ENCODE results near the gene CCNJL. TPM values are rescaled to one million over a fixed set of nuclear protein-coding genes. Genes with fewer than 3 reads are reported as not detected.
A peak's percentile ranks its signal among the peaks of the same experiment; 100 is the strongest.
"Not testable (repeated sequence)": the region's sequence is repeated elsewhere in the genome, so short reads cannot be mapped to it uniquely, and the experiment has no call there.

Gene CCNJL
- total RNA-seq, 1 donor from 2014 or later: 9.4 TPM

DNA sequence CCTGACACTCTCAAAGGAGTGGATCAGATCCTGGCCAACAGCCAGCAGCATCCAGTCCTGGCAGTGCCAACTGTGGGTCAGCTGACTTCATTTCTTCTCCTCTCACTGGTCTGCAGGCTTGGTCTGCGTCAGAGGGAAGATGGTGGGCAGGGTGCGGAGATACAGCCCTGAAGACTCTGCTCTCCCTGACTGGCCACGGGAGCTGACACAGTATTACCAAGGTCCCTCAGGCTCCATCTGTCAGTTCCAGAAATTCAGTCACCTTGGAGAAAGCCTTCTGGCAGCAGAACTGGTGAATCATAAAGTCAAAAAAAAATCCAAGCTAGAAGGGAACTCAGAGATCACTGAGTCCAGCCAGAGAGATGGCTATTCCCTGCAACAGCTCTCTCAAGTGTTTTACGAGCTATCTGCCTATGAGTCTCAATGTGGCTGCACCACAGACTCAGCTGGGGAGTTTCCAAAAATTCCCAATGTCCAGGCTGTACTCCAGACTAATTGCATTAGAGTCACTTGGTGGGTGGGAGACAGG, 30.1 kb upstream of the CCNJL start:
- Mint-ChIP-seq H3K36me3 (no peaks in the 10 kb centered on the region), H3K27me3 (ENCODE audit: insufficient read depth, low read depth) (peaks cover 8% of the 10 kb centered on the region), H3K27ac (no peak overlapping the region), H3K4me3 (no peak overlapping the region), H3K9me3 (no peaks in the 10 kb centered on the region), H3K4me1 (peaks cover 22% of the 10 kb centered on the region)
- H3K36me3 ChIP-seq: no peaks in the 10 kb centered on the region
- H3K9ac ChIP-seq: no peak overlapping the region
- no peak for DNase-seq (ENCODE audit: low spot score)
- H4K20me1 ChIP-seq (ENCODE audit: low read depth): no peaks in the 10 kb centered on the region
- no peaks in the 10 kb centered on the region for H3K79me2 ChIP-seq (ENCODE audit: low read depth)
- TF ChIP-seq, protein P1, sequence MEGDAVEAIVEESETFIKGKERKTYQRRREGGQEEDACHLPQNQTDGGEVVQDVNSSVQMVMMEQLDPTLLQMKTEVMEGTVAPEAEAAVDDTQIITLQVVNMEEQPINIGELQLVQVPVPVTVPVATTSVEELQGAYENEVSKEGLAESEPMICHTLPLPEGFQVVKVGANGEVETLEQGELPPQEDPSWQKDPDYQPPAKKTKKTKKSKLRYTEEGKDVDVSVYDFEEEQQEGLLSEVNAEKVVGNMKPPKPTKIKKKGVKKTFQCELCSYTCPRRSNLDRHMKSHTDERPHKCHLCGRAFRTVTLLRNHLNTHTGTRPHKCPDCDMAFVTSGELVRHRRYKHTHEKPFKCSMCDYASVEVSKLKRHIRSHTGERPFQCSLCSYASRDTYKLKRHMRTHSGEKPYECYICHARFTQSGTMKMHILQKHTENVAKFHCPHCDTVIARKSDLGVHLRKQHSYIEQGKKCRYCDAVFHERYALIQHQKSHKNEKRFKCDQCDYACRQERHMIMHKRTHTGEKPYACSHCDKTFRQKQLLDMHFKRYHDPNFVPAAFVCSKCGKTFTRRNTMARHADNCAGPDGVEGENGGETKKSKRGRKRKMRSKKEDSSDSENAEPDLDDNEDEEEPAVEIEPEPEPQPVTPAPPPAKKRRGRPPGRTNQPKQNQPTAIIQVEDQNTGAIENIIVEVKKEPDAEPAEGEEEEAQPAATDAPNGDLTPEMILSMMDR (IDR thresholded peaks at IDR 0.05): no peak
- TF ChIP-seq EZH2 (IDR thresholded peaks at IDR 0.05) (no peak), EZH2phosphoT487 (IDR thresholded peaks at IDR 0.05) (no peak)
- H3K9me3 ChIP-seq (ENCODE audit: low read depth): no peaks in the 10 kb centered on the region
- no peak overlapping the region for H3K27ac ChIP-seq
- H3K4me1 ChIP-seq: peaks cover 4% of the 10 kb centered on the region
- H2AFZ ChIP-seq (replicated peaks): no peak overlapping the region
- no peaks in the 10 kb centered on the region for H3K27me3 ChIP-seq
- H3F3A ChIP-seq (ENCODE audit: low read depth): no peaks in the 10 kb centered on the region
- no peak overlapping the region for H3K4me3 ChIP-seq
- H3K4me2 ChIP-seq: no peak overlapping the region

DNA sequence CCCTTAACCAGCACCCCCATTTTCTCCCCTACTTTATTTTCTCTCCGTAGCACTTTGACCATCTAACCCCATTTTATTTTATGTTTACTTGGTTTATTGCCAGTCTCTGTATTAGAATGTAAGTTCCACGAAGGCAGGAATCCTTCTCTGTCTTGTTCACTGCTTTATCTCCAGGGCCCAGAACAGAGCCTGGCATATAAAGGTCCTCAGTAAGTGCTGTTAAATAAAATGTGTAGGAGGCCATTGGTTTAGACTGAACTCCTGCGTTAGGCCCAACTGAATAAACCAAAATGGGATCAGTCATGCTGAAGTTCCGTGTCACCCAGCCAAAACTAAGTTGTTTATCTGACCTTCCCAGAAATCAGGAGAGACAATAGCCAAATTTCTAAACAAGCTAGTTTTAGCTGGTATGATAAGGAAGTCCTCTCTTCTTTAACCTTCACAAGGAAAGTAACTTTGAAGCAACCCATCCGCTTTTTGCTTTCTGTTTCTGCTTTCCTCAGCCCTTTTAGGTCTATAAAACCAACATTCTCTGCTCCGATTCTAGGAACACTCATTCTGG, 29.0 kb upstream of the CCNJL start:
- no peaks in the 10 kb centered on the region for H3K36me3 ChIP-seq
- no peak overlapping the region for H2AFZ ChIP-seq (replicated peaks)
- H3K27me3 ChIP-seq: no peaks in the 10 kb centered on the region
- H3K79me2 ChIP-seq (ENCODE audit: low read depth): no peaks in the 10 kb centered on the region
- H3K9ac ChIP-seq: no peak overlapping the region
- H3K27me3 Mint-ChIP-seq (ENCODE audit: insufficient read depth, low read depth): peaks cover 8% of the 10 kb centered on the region
- no peaks in the 10 kb centered on the region for H3K9me3 ChIP-seq (ENCODE audit: low read depth)
- H3K4me2 ChIP-seq: no peak overlapping the region
- DNase-seq (ENCODE audit: low spot score): no peak
- H4K20me1 ChIP-seq (ENCODE audit: low read depth): no peaks in the 10 kb centered on the region
- no peaks in the 10 kb centered on the region for H3K36me3 Mint-ChIP-seq
- TF ChIP-seq EZH2phosphoT487 (IDR thresholded peaks at IDR 0.05): no peak
- TF ChIP-seq EZH2 (IDR thresholded peaks at IDR 0.05): no peak
- TF ChIP-seq, protein P1 (IDR thresholded peaks at IDR 0.05): no peak
- peaks cover 4% of the 10 kb centered on the region for H3K4me1 ChIP-seq
- no peak overlapping the region for H3K4me3 Mint-ChIP-seq
- no peak overlapping the region for H3K27ac Mint-ChIP-seq
- no peak overlapping the region for H3K4me3 ChIP-seq
- H3K27ac ChIP-seq: no peak overlapping the region
- no peaks in the 10 kb centered on the region for H3K9me3 Mint-ChIP-seq
- peaks cover 22% of the 10 kb centered on the region for H3K4me1 Mint-ChIP-seq
- H3F3A ChIP-seq (ENCODE audit: low read depth): no peaks in the 10 kb centered on the region

DNA sequence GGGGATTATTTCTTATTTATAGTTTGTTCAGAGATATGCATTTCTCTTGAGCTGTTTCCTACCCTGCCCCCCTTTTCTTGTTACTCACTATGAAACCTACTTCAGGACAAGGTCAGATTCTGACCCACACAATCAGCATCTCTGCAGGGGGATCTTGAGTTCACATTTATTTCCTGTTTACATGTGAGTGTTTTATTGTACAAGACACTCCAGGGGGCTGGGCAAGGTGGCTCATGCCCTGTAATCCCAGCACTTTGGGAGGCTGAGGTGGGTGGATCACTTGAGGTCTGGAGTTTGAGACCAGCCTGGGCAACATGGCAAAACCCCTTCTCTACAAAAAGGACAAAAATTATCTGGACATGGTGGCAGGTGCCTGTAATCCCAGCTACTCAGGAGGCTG, 28.1 kb upstream of the CCNJL start:
- not testable (repeated sequence) for H2AFZ ChIP-seq (replicated peaks); H3K9me3 Mint-ChIP-seq; H3K27ac Mint-ChIP-seq

DNA sequence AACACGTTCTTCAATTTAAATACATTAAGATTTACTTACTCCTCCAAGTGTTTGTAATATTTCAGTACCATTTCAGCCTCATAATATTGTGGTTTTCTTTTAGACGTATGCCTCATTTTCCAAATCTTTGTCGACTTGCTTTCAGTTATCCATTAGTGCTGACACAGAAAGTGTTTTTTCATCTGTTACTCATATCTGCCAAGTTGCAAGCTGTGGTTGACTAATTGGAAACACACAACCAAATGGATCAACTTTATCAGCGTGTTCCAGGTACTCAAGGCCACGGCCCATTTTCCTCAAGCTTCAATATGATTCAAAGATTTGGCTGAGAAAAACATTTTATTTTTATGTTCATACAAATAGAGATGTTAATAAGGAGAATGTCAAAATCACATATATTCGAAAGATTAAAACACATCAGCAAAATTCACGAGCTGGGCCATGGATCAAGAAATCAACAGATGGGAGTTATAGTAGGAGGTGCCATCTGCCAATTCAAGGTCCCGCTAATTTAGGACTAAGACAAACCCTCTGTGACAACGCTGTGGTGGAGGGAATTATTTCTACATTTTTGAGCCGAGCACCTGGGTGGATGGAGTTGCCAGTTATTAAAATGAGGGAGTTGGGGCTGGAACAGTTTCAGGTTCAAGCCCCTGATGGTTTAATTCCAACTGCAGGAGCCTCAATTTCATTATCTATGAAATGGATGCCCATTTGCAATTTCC, 27.2 kb upstream of the CCNJL start:
- H2AFZ ChIP-seq (replicated peaks): no peak overlapping the region
- H3K79me2 ChIP-seq (ENCODE audit: low read depth): no peaks in the 10 kb centered on the region
- H3F3A ChIP-seq (ENCODE audit: low read depth): no peaks in the 10 kb centered on the region
- H3K4me2 ChIP-seq: no peak overlapping the region
- H3K9ac ChIP-seq: no peak overlapping the region
- H3K4me3 Mint-ChIP-seq: no peak overlapping the region
- H4K20me1 ChIP-seq (ENCODE audit: low read depth): no peaks in the 10 kb centered on the region
- no peak for TF ChIP-seq EZH2phosphoT487 (IDR thresholded peaks at IDR 0.05)
- TF ChIP-seq EZH2 (IDR thresholded peaks at IDR 0.05): no peak
- TF ChIP-seq, protein P1 (IDR thresholded peaks at IDR 0.05): no peak
- H3K36me3 ChIP-seq: no peaks in the 10 kb centered on the region
- H3K27me3 Mint-ChIP-seq (ENCODE audit: insufficient read depth, low read depth): peaks cover 6% of the 10 kb centered on the region
- H3K27ac Mint-ChIP-seq: peak overlapping the region; percentile 30
- H3K9me3 ChIP-seq (ENCODE audit: low read depth): no peaks in the 10 kb centered on the region
- H3K9me3 Mint-ChIP-seq: no peaks in the 10 kb centered on the region
- H3K36me3 Mint-ChIP-seq: no peaks in the 10 kb centered on the region
- no peak overlapping the region for H3K27ac ChIP-seq
- H3K4me1 ChIP-seq: no peaks in the 10 kb centered on the region
- peaks cover 19% of the 10 kb centered on the region for H3K4me1 Mint-ChIP-seq
- H3K27me3 ChIP-seq: no peaks in the 10 kb centered on the region
- no peak overlapping the region for H3K4me3 ChIP-seq
- no peak for DNase-seq (ENCODE audit: low spot score)

More for the DNA sequence above, 28.1 kb upstream of the CCNJL start:
- H3K27me3 ChIP-seq; H3K36me3 ChIP-seq; H3K27ac ChIP-seq; DNase-seq (ENCODE audit: low spot score); H3K9ac ChIP-seq; H3K27me3 Mint-ChIP-seq (ENCODE audit: insufficient read depth, low read depth); H3K4me2 ChIP-seq; H3K4me3 ChIP-seq; H4K20me1 ChIP-seq (ENCODE audit: low read depth); H3F3A ChIP-seq (ENCODE audit: low read depth); H3K9me3 ChIP-seq (ENCODE audit: low read depth); H3K4me1 ChIP-seq; H3K36me3 Mint-ChIP-seq; H3K79me2 ChIP-seq (ENCODE audit: low read depth); H3K4me3 Mint-ChIP-seq: not testable (repeated sequence)
- H3K4me1 Mint-ChIP-seq: peaks cover 22% of the 10 kb centered on the region

DNA sequence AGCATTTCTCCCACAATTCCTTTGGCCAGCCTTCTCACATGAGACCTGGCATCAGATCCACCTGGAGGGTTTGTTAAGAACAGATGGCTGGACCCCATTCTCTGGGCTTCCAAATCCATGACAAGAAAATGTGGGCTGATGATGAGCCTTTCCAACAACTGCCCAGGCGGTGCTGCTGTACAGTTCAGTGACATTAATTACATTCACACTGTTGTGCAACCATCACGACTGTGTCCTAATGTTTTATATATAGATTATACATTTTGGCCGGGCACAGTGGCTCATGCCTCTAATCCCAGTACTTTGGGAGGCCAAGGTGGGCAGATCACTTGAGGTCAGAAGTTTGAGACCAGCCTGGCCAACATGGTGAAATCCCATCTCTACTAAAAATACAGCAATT, 22.4 kb upstream of the CCNJL start:
- not testable (repeated sequence) for H3K36me3 Mint-ChIP-seq; H3K9me3 ChIP-seq (ENCODE audit: low read depth); H4K20me1 ChIP-seq (ENCODE audit: low read depth); H3F3A ChIP-seq (ENCODE audit: low read depth); H3K9me3 Mint-ChIP-seq; H3K4me3 ChIP-seq; H3K36me3 ChIP-seq; DNase-seq (ENCODE audit: low spot score); H3K27ac ChIP-seq; H3K27me3 Mint-ChIP-seq (ENCODE audit: insufficient read depth, low read depth); H3K9ac ChIP-seq; H3K79me2 ChIP-seq (ENCODE audit: low read depth); H3K4me1 Mint-ChIP-seq; H3K4me2 ChIP-seq; H2AFZ ChIP-seq (replicated peaks); H3K27me3 ChIP-seq; H3K4me1 ChIP-seq; H3K27ac Mint-ChIP-seq; H3K4me3 Mint-ChIP-seq
